ENCODE results near the gene MGAT5.

MGAT5 gene

DNA sequence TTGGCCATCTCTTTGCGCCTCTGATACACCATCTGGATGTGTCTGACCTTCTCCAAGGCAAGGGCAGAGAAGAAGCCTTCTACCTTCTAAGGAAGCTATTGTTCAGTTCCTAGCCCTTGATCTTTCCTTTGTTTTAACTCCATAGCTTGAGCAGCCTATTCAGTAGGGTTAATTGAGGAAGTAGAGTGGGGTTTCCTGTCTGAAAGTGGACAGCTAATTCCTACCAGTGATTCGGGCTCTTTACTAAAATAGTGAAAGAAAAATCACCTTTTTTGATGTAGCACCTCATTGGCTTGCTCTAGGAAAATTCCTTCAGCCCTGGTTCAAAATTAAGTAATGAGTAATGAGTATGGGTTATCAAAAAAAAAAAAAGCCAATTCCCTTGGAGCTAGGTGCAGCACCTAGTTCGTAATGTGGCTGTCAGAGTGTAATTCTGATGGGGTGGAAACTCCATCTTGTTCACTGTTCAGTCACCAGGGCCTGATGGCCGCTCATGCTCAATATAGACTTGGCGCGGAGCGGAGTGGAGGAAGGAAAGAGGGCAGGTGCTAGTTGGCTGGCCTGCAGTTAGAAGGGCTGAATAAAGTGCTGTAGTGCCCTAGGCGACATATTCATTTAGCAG, 2.9 kb upstream of the MGAT5 start:
- DNase-seq (ENCODE audit: low spot score) (no peak), ATAC-seq (ENCODE audit: low read depth) (no peak)
- Histone ChIP-seq H3K4me3 (ENCODE audit: severe bottlenecking) (no peak overlapping the region), H3K4me1 (ENCODE audit: insufficient read depth, poor library complexity, severe bottlenecking) (no peaks in the 10 kb centered on the region), H3K27ac (ENCODE audit: poor library complexity, severe bottlenecking) (no peak overlapping the region), H3K36me3 (ENCODE audit: low read depth) (peaks cover 5% of the 10 kb centered on the region; the same call in 1 of the 2 replicates), H3K27me3 (ENCODE audit: insufficient read depth, poor library complexity, severe bottlenecking) (no peaks in the 10 kb centered on the region), H3K9me3 (ENCODE audit: severe bottlenecking) (no peaks in the 10 kb centered on the region)
- TF ChIP-seq, protein P1, sequence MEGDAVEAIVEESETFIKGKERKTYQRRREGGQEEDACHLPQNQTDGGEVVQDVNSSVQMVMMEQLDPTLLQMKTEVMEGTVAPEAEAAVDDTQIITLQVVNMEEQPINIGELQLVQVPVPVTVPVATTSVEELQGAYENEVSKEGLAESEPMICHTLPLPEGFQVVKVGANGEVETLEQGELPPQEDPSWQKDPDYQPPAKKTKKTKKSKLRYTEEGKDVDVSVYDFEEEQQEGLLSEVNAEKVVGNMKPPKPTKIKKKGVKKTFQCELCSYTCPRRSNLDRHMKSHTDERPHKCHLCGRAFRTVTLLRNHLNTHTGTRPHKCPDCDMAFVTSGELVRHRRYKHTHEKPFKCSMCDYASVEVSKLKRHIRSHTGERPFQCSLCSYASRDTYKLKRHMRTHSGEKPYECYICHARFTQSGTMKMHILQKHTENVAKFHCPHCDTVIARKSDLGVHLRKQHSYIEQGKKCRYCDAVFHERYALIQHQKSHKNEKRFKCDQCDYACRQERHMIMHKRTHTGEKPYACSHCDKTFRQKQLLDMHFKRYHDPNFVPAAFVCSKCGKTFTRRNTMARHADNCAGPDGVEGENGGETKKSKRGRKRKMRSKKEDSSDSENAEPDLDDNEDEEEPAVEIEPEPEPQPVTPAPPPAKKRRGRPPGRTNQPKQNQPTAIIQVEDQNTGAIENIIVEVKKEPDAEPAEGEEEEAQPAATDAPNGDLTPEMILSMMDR (IDR thresholded peaks at IDR 0.05; ENCODE audit: poor library complexity, severe bottlenecking), result no peak

DNA sequence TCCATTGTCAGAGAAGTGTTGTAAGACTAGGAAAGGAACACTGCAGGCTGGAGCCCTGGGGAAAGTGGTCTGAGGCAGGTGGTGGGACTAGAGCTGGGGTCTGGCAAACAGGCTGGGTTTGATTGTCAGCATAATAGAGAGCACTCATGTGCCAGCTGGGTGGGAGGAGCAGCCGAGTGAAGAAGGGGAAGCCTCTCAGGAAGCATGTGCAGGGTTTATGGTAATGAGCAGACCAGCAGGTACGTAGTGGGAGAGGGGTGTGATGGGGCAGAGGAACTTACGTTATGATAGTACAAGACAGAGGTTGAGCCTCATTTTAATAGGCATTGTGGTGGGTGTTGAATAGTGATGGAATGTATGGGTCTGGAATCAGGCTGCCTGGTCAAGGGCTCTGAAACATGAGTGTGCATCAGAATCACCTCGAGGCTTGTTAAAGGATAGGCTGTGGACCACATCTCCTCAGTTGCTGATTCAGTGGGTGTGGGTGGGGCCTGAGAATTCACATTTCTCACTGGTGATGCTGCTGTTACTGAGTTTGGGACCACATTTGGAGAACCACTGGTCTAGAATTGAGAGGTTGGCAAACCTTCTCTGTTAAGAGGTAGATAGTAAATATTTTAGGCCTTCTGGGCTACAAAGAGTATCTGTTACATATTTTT, 1.7 kb upstream of the MGAT5 start:
- TF ChIP-seq, protein P1 (IDR thresholded peaks at IDR 0.05; ENCODE audit: poor library complexity, severe bottlenecking), result no peak
- Histone ChIP-seq H3K36me3 (ENCODE audit: low read depth) (peaks cover 5% of the 10 kb centered on the region; the same call in 1 of the 2 replicates), H3K27ac (ENCODE audit: poor library complexity, severe bottlenecking) (no peak overlapping the region), H3K27me3 (ENCODE audit: insufficient read depth, poor library complexity, severe bottlenecking) (no peaks in the 10 kb centered on the region), H3K9me3 (ENCODE audit: severe bottlenecking) (no peaks in the 10 kb centered on the region), H3K4me1 (ENCODE audit: insufficient read depth, poor library complexity, severe bottlenecking) (no peaks in the 10 kb centered on the region), H3K4me3 (ENCODE audit: severe bottlenecking) (no peak overlapping the region)
- ATAC-seq (ENCODE audit: low read depth), result no peak; the same call in 2 of the 3 replicates
- no peak for DNase-seq (ENCODE audit: low spot score)

DNA sequence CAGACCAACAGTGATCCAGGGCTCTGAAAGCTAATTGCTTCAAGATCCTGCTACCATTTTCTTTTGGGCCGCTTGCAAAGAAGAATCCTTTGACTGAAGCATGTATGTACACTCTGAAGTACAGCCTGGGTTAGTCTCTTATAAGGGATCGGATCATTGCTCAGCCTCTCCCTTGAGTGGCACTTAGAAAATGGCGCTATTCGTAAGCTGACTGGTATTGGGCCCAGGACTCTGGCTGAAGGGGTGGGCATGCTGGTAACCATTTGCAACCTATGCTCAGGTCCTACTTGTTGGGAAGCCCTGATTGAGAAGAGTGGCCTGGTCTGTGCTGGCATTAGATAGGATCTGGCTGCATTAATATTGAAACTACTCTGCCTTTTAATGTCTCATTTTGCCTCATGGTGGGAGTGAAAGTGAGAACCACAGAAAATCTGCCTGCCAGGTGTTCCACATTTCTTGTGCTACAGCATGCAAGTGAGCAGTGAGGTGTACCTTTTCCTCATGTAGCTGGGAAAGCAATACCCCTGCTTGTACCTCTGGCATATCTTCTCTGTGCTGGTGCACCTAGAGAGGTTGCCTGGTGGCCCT, 661 bp upstream of the MGAT5 start:
- Histone ChIP-seq H3K36me3 (ENCODE audit: low read depth) (peaks cover 5% of the 10 kb centered on the region; the same call in 1 of the 2 replicates), H3K27me3 (ENCODE audit: insufficient read depth, poor library complexity, severe bottlenecking) (no peaks in the 10 kb centered on the region), H3K4me3 (ENCODE audit: severe bottlenecking) (no peak overlapping the region), H3K9me3 (ENCODE audit: severe bottlenecking) (no peaks in the 10 kb centered on the region), H3K27ac (ENCODE audit: poor library complexity, severe bottlenecking) (no peak overlapping the region), H3K4me1 (ENCODE audit: insufficient read depth, poor library complexity, severe bottlenecking) (no peaks in the 10 kb centered on the region)
- DNase-seq (ENCODE audit: low spot score), result no peak
- ATAC-seq (ENCODE audit: low read depth), result no peak
- TF ChIP-seq, protein P1 (IDR thresholded peaks at IDR 0.05; ENCODE audit: poor library complexity, severe bottlenecking), result no peak

DNA sequence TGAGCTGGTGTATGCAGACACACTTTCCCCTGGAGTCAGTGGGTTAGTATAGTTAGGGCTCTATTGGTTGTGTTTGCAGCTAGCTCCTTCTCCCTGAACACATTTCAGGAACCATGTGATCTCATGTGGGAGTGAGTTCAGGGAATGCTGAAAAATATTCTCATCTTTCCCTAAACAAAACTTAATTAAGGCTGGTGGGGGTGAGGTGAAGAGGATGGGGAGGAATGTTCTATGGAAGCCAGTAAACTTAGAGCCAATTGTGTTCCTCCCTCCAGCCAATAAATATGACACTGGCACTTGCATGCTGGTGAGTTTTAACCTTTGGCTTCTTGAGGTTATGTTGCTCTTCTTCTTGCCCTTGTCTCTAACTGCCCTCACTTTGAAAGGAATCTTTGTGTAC, 952 bp downstream of the MGAT5 start:
- ATAC-seq (ENCODE audit: low read depth) (no peak), DNase-seq (ENCODE audit: low spot score) (no peak)
- Histone ChIP-seq H3K4me1 (ENCODE audit: insufficient read depth, poor library complexity, severe bottlenecking) (no peaks in the 10 kb centered on the region), H3K36me3 (ENCODE audit: low read depth) (peaks cover 5% of the 10 kb centered on the region; the same call in 1 of the 2 replicates), H3K4me3 (ENCODE audit: severe bottlenecking) (no peak overlapping the region), H3K9me3 (ENCODE audit: severe bottlenecking) (no peaks in the 10 kb centered on the region), H3K27ac (ENCODE audit: poor library complexity, severe bottlenecking) (no peak overlapping the region), H3K27me3 (ENCODE audit: insufficient read depth, poor library complexity, severe bottlenecking) (no peaks in the 10 kb centered on the region)
- TF ChIP-seq, protein P1 (IDR thresholded peaks at IDR 0.05; ENCODE audit: poor library complexity, severe bottlenecking), result no peak
